Spleen (tissue), 7 donors: ENCODE results near the gene PACSIN2.

Experiments
- POLR2A ChIP-seq, 3 donors: fragments of 450-650 bp; IDR thresholded peaks; one replicate each; pipeline ENCODE4 v1.5.1; 2017; ENCODE audit warnings: antibody characterized with exemption in 3 of 3, mild to moderate bottlenecking in 1 of 3
- POLR2AphosphoS5 ChIP-seq, 3 donors: sonication (generic); formaldehyde crosslinking; IDR thresholded peaks; one replicate each; pipeline ENCODE4 v1.5.1; 2017; ENCODE audit warnings: antibody characterized with exemption in 3 of 3
- TF ChIP-seq, protein P1 (sequence below), 11 experiments: fragments of 200-600 bp in 7 of 11; fragments of 450-650 bp in 4 of 11; sonication (generic) in 4 of 11; IDR thresholded peaks in 8 of 11; conservative IDR thresholded peaks in 3 of 11; 1 replicate in 7 of 11; 2 replicates in 4 of 11; pipeline versions ENCODE4 v1.4.0 to v1.8.0; 2016 to 2021; ENCODE audit warnings: antibody characterized with exemption in 11 of 11, inconsistent platforms in 4 of 11, mild to moderate bottlenecking in 1 of 11
- donor health status: DM: no; HTN: no; CAD: no; lungs with moderate emphysema.
- donor health status: DM: no; HTN: no; CAD: no.
- donor health status: DM: no; HTN: no; CAD: no.

DNA sequence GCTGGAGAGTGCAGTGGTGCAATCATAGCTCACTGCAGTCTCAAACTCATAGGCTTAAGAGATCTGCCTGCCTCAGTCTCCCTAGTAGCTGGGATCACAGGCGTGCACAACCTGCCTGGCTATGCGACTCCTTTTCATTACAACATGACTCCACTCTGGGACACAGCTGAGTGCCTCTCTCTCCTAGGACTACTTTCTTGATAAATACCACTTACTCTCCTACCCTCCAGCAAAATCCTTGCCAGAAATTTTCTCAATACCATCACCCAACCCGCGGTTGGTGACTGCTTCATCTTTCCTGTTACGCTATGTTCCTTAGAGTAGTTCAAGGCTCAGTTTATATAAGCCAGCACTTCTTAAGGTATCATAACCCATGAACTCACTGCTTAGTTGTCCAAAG lies 184.8 kb downstream of the PACSIN2 start:
- TF ChIP-seq POLR2A (IDR thresholded peaks at IDR 0.05) (no peak), POLR2AphosphoS5 (IDR thresholded peaks at IDR 0.05) (no peak)
- TF ChIP-seq, protein P1, sequence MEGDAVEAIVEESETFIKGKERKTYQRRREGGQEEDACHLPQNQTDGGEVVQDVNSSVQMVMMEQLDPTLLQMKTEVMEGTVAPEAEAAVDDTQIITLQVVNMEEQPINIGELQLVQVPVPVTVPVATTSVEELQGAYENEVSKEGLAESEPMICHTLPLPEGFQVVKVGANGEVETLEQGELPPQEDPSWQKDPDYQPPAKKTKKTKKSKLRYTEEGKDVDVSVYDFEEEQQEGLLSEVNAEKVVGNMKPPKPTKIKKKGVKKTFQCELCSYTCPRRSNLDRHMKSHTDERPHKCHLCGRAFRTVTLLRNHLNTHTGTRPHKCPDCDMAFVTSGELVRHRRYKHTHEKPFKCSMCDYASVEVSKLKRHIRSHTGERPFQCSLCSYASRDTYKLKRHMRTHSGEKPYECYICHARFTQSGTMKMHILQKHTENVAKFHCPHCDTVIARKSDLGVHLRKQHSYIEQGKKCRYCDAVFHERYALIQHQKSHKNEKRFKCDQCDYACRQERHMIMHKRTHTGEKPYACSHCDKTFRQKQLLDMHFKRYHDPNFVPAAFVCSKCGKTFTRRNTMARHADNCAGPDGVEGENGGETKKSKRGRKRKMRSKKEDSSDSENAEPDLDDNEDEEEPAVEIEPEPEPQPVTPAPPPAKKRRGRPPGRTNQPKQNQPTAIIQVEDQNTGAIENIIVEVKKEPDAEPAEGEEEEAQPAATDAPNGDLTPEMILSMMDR (IDR thresholded peaks at IDR 0.05 in 8 of 11, conservative IDR thresholded peaks at IDR 0.05 in 3 of 11): no peak
